ENCODE data around the gene CCDC78. TPM values are rescaled to one million over a fixed set of nuclear protein-coding genes. Genes with fewer than 3 reads are reported as not detected.

The CCDC78 gene
- polyA plus RNA-seq, 4 donors, result 0.86 to 3.5 (median 2.2) TPM

DNA sequence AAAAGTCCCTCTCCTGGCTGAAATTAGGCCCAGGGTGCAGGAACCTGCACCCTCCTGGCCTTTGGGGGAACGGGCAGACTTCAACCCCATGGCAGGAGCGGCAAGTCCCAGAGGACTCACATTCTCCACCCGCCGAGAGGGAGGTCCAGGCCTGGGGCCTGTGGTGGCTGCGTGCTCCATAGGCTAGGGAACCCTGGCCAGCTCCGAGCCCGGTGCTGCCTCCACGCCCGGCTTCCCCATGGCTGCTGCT is 130 bp downstream of the CCDC78 start:
- DNase-seq (ENCODE audit: low read depth in 4 of 4, low spot score in 3 of 4), result no peak

- no peak for DNase-seq (ENCODE audit: low read depth in 4 of 4, low spot score in 3 of 4)
Observed at GRCh38 chr16:725463-726187, 618 bp downstream of the CCDC78 start.

DNA sequence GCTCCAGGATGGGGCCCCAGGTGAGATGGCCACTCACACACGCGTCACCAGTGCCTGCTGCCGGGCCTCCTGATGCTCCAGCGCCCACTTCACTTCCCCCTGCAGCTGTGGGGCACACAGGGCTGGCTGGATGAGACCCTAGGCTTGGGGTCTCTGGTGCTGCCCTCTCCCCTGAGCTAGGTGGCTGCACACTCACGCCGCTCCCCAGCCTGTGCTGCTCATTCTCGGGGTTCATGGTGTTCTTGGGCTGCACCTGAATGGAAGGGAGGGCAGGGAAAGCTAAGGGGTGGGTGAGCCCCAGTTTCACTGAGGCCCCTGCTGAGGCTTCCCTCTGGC is 1.2 kb downstream of the CCDC78 start:
- DNase-seq (ENCODE audit: low read depth in 4 of 4, low spot score in 3 of 4), result no peak

GRCh38 chr16:724188-725040 is 1.8 kb downstream of the CCDC78 start:
- no peak for DNase-seq (ENCODE audit: low read depth in 4 of 4, low spot score in 3 of 4)

- no peak for DNase-seq (ENCODE audit: low read depth in 4 of 4, low spot score in 3 of 4)
Observed at GRCh38 chr16:723695-724094, 2.5 kb downstream of the CCDC78 start.

DNA sequence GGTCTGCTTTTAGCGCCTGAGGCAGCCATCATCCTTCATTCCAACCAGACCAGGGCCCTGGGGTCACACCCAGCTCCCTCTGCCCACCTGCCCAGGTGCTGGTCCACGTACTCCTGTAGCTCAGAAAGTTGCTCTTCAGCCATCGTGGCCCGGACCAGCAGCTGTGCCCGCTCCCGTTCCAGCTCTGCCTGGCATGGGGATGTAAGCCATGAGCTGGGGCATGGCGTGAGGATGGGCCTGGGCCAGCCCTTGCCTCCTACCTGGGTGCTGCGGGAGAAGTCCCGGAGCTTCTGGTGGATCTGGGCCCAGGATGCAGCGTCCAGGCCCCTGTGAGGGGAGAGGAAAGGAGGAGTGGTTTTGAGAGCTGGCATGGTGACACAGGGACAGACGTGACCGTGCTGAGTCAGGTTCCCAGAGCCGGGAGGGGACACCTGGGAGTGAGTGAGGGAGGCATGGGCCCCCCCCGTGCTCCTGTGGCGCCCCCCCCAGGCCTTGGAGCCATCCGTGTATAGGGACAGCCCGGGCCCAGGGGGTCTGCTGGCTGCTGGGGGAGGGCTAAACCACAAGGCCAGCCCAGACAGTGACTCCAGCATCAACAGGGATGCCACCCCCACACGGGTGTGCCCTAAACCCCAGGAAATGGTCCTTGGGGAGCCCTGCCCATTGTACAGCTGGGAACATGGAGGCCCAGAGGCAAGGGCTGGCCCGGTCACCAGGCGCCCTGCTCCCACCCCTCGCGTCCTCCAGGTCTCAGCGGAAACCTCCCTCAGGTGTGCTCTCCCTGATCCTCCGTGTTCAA is 3.2 kb downstream of the CCDC78 start:
- DNase-seq (ENCODE audit: low read depth in 4 of 4, low spot score in 3 of 4), result no peak

- no peak for DNase-seq (ENCODE audit: low read depth in 4 of 4, low spot score in 3 of 4)
Observed at GRCh38 chr16:721765-722540, 4.3 kb downstream of the CCDC78 start.

- peak in 1 of 4 donors; percentile 59 for DNase-seq (ENCODE audit: low read depth in 4 of 4, low spot score in 3 of 4)
Observed at GRCh38 chr16:720990-721764, 5.1 kb downstream of the CCDC78 start, which contains the start of gene ANTKMT. Gene ANTKMT (plus strand): TSS chr16:721146. CDS start chr16:721275, 129 bp downstream.

DNA sequence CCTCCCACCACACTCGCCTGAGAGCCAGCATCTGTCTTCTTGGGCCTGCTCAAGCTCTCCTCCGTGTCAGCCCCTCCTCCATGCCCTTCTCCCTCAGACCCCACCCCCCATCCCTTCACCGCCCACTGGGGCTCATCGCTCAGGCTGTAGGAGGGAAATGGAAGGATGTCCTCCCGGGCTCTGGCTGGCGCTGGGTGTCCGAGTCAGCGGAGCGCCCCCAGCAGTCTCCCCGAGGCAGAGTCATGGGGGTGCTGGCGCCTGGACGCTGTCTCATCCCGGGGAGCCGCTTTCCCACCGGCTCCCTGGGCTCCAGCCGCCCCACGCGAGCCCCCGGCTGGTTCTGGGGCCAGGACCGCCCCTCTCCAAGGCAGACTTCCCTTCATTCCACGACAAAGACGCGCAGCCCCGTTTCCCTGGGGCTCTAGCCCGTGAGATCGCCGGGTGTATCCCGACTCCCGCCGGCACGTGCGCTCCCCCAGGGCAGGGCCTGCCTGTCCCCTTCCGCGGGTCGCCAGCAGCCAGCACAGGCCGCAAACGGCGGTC is 5.7 kb downstream of the CCDC78 start:
- DNase-seq (ENCODE audit: low read depth in 4 of 4, low spot score in 3 of 4), result no peak

DNA sequence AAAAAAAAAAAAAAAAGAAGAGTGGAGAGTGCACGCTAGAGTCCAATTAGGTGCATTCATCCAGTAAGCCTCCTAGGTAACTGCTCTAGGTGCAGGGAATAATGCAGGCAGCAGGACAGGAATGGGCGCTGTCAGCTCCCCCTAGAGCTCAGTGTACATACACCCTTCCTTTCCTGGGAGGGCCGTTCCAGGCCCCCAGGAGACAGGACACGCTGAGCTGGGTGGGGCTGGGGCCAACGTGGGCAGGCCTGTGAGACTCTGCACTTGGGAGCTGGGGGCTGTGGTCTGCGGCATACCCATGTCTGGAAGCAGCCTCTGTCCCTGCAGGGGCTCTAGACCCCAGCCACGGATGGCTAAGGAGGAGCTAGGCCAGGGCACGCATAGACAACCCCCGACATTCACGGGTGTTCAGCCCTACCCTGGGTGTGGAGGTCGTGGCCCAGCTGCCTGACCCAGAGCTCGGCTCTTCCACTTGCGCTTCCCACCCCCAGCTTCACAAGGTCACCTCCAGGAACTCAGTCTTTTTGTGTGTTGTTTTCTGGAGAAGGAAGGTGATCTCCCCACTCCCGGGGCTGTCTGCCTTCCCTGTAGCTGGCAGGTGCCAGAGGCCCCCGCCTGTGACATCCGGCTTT is 6.3 kb downstream of the CCDC78 start:
- no peak for DNase-seq (ENCODE audit: low read depth in 4 of 4, low spot score in 3 of 4)

DNA sequence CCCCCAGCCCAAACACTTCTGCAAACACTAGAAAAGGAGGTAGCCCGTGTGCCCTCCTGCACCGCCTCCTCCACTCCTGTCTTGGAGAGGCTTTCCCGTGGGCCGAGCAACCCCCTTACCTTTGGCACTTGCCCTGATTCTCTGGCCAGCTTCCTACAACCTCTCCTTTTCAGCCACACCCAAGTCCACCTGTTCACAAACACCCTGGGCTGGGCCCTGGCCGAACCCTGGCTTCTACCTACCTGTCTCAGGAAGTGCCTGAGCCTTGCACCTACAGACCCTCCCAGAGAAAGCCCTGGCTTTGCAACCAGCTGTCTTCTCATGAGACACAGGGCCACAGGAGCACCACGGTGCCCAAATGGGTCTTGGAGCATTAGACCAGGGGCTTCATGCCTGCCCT is 7.3 kb downstream of the CCDC78 start:
- DNase-seq (ENCODE audit: low read depth in 4 of 4, low spot score in 3 of 4), result no peak

GRCh38 chr16:718389-718788 is 7.9 kb downstream of the CCDC78 start:
- DNase-seq (ENCODE audit: low read depth in 4 of 4, low spot score in 3 of 4), result no peak

- DNase-seq (ENCODE audit: low read depth in 4 of 4, low spot score in 3 of 4), result no peak
Observed at GRCh38 chr16:717450-718245, 8.6 kb downstream of the CCDC78 start.

DNA sequence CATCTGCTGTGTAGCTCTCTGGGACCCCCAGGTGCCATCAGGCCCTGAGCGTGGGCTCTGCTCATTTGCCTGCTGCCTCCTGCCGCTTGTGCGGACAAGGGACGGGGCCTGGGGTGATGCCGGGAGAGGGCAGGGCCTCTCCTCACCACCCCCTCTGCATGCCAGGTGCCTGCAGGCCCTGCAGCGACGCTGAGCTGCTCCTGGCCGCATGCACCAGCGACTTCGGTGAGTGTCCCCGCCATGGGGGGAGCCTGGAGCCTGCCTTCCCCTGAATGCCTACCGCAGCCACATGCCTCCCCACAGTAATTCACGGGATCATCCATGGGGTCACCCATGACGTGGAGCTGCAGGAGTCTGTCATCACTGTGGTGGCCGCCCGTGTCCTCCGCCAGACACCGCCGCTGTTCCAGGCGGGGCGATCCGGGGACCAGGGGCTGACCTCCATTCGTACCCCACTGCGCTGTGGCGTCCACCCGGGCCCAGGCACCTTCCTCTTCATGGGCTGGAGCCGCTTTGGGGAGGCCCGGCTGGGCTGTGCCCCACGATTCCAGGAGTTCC is 9.4 kb downstream of the CCDC78 start:
- DNase-seq (ENCODE audit: low read depth in 4 of 4, low spot score in 3 of 4), result no peak

- DNase-seq (ENCODE audit: low read depth in 4 of 4, low spot score in 3 of 4), result no peak
Observed at GRCh38 chr16:716200-716568, 10.1 kb downstream of the CCDC78 start.

DNA sequence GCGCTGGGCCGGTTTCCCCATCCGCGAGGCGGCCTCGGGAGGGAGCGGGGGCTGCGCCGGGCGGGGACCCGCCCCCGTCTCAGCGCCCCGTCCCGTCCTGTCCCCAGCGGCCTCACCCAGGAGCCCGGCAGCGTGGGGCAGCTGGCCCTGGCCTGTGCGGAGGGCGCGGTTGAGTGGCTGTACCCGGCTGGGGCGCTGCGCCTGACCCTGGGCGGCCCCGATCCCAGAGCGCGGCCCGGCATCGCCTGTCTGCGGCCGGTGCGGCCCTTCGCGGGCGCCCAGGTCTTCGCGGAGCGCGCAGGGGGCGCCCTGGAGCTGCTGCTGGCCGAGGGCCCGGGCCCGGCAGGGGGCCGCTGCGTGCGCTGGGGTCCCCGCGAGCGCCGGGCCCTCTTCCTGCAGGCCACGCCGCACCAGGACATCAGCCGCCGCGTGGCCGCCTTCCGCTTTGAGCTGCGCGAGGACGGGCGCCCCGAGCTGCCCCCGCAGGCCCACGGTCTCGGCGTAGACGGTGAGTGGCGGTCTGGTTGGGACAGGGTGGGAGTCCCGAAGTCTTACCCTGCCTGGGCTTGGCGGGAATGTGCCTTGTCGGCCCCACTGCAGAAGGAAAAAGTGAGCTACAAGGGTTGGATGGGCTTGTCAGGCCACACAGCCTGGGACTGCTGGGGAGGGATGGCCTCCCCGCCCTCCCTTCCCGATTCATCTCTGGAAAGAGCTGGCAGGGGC is 10.6 kb downstream of the CCDC78 start:
- no peak for DNase-seq (ENCODE audit: low read depth in 4 of 4, low spot score in 3 of 4)
